ENCODE measurements around the gene CDK17.

CDK17 gene

GRCh38 chr12:96258104-96258961, 141.9 kb downstream of the CDK17 start:
- DNase-seq = peak; percentile 23

DNA sequence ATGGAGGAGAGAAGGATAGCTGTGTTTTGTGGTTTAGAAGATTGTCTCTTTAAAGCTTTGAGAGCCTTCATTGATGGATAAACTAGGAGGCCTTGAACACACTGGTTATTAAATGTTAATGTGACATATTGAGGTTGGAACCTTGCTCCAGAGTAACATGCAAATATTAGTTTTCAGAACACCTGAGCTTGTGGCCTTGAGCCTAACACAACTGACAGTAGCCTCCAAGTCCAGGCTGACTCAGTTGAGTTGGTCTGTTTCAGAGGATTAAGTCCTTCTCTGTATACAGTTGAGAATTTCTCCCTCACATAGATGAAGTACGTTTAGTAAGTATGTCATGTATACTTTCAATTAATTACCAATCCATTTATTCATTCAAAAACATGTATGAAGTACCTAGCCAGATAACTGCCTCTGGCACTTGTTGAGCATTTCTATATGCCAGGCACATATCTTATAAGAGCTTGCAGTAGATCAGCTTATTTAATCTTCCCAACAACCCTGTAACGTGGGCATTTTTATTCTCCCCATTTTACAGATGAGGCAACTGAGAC, 142.6 kb downstream of the CDK17 start:
- DNase-seq = no peak

GRCh38 chr12:96256672-96257361, 143.4 kb downstream of the CDK17 start:
- DNase-seq = no peak

DNA sequence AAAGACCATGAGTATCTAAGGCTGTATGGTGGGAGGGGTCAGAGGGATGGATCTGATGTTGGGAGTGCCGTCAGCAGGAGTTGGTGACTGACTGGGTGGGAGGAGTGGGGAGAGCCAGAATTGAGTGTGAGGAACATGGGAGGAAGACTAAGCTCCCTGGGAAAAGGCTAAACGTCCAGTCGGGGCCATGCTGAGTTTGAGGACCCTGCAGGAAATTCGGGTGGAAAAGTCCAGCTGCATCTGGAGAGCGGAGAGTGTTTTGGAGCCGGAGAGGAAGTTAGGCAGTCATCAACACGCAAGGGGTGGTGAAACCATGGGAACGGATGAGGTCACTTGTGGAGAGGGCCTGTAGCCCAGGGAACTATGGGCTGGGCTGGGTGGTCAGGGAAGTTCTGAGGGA, 145.2 kb downstream of the CDK17 start:
- no peak for DNase-seq

DNA sequence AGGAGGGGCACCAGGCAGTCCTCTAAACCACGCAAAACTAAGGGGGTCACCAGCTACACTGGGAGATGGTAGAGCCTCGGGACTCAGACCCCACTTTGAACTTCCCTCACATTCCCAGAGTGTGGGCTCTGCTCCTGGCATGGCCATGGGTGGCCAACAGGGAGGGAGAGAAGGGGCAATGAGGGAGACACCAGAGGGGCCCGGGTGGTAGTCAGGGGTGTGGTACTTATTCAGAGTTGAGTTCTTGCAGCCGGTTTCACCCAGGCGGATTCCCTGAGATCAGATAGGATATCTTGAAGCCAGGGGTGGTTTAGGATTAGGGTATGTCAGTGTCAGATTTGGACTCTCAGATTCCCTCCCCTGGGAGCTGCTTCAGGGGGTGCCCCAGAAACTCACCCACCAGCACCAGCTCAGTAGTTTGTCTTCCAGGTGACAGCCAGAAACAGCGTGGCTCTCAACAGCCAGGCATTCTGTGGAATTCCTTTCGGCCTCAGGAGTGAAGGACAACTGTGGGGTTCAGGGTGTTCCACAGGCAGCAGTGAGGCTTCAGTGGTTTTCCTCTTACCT, 150.0 kb downstream of the CDK17 start:
- no peak for DNase-seq

GRCh38 chr12:96249196-96250118, 150.8 kb downstream of the CDK17 start:
- no peak for DNase-seq

- no peak for DNase-seq
Observed at GRCh38 chr12:96248136-96248931, 151.9 kb downstream of the CDK17 start.

- DNase-seq = no peak
Observed at GRCh38 chr12:96247563-96247962, 152.7 kb downstream of the CDK17 start.

DNA sequence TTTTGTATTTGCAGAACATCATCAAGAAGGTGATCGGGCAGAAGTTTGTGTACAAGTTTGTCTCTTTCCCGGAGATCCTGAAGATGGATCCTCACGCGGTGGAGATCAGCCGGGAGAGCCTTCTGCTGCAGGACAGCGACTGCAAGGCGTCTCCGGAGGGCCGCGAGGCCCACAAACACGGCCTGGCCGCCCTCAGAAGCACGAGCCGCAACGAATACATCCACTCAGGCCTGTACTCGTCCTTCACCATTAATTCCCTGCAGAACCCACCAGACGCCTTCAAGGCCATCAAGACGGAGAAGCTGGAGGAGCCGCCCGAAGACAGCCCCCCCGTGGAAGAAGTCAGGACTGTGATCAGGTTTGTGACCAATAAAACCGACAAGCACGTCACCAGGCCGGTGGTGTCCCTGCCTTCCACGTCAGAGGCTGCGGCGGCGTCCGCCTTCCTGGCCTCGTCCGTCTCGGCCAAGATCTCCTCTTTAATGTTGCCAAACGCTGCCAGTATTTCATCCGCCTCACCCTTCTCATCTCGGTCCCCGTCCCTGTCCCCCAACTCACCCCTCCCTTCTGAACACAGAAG, 153.2 kb downstream of the CDK17 start:
- DNase-seq = no peak

GRCh38 chr12:96244826-96245225, 155.4 kb downstream of the CDK17 start:
- DNase-seq = no peak

DNA sequence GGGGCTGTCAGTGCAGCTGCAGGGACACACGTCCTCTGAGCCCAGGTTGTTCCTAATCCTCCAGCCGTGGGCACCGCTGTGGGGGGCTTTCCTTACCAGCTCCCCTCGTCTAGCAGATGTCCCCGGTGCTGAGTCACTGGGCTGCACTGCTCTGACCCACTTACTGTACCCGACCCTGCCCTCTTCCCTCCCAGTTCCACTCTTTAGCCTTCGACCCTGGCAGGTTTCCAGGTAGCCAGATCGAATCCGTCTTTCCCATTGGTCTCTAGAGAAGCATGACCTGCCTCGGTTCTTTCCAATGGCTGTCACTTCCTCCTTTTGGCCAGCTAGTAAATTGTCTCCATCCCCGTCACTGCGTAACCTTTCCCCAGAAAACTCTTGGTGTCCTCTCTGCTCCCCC, 157.6 kb downstream of the CDK17 start:
- no peak for DNase-seq

GRCh38 chr12:96241846-96242256, 158.4 kb downstream of the CDK17 start:
- DNase-seq = no peak

GRCh38 chr12:96241431-96241830, 158.8 kb downstream of the CDK17 start:
- DNase-seq = no peak

DNA sequence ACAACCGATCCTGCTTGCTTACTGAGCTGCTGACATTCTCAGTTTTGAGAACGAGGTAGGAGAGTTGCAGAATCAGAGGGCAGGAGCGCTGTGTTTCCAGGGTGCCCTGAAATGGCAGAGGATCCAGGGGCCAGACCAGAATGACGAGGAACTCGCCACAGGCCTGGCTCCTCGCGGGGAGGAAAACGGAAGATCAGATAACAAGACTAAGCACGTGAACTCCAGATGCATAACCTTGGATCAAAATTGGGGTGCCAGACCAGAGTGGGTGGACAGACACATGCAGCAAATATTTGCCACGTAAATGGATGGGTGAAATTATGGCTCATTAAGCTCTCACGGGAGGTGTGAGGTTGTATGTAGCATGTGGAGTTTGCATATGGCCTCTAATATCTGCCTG, 159.6 kb downstream of the CDK17 start:
- DNase-seq = no peak

- DNase-seq = no peak
Observed at GRCh38 chr12:96239711-96240635, 160.3 kb downstream of the CDK17 start.

- DNase-seq = no peak
Observed at GRCh38 chr12:96238336-96239047, 161.7 kb downstream of the CDK17 start.

DNA sequence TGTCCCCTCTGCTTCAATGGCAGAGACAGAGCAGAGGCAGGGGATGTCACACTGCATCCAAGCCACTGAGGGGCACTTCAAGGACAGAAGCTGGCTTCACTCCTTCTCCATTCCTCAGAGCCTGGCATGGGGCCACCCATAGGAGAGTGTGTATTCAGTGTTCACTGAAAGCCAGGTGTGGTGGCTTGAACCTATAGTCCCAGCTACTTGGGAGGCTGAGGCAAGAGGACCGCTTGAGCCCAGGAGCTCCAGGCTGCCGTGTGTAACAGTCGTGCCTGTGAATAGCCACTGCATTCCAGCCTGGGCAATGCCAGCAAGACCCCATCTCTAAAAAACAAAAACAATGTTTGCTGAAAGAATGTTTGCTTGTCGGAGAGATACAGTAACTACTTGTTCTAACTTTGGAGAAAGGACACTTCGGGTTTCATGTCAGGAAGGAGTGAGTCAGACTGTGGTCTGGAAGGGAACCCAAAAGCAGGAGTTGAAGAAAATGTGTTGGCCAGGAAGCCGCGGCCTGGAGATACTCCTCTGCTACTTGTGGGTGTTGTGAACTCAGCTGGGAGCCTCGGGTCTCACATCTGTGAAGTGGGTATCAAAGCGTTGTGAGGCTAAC, 162.7 kb downstream of the CDK17 start:
- DNase-seq = no peak

DNA sequence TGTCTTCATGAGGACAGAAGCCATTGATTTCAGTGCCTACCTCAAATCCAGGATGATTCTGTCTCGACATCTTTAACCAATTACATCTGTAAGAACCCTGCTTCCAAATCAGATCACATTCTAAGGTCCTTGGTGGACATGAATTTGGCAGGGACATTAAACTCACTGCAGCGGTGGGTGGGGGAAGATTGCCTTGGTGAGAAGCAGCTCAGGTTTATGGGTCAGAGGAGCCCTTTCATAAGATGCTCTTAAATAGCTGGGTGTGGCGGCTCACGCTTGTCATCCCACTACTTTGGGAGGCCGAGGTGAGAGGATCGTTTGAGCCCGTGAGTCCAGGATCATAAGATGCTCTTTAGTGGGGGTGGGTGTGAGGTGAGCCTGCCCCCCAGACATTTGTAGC, 163.2 kb downstream of the CDK17 start:
- DNase-seq = no peak

- DNase-seq = no peak
Observed at GRCh38 chr12:96236221-96236822, 163.9 kb downstream of the CDK17 start.

All from NCI-H146 (cell line).